Transverse colon (tissue), 4 donors: ENCODE measurements around the gene TRNT1.

ENCODE experiments used
- POLR2AphosphoS5 ChIP-seq, 3 donors: sonication (generic); formaldehyde crosslinking; IDR thresholded peaks; one replicate each; pipeline ENCODE4 v1.6.1; 2016; ENCODE audit warnings: antibody characterized with exemption in 3 of 3
- TF ChIP-seq, protein P1 (sequence below), 5 experiments: fragments of 200-600 bp in 3 of 5; fragments of 450-650 bp in 2 of 5; sonication (generic) in 3 of 5; IDR thresholded peaks; 1 replicate in 2 of 5; 2 replicates in 3 of 5; pipeline ENCODE4 v1.5.1; 2016 to 2017; ENCODE audit warnings: antibody characterized with exemption in 5 of 5, inconsistent platforms in 3 of 5, mild to moderate bottlenecking in 2 of 5, moderate library complexity in 1 of 5

DNA sequence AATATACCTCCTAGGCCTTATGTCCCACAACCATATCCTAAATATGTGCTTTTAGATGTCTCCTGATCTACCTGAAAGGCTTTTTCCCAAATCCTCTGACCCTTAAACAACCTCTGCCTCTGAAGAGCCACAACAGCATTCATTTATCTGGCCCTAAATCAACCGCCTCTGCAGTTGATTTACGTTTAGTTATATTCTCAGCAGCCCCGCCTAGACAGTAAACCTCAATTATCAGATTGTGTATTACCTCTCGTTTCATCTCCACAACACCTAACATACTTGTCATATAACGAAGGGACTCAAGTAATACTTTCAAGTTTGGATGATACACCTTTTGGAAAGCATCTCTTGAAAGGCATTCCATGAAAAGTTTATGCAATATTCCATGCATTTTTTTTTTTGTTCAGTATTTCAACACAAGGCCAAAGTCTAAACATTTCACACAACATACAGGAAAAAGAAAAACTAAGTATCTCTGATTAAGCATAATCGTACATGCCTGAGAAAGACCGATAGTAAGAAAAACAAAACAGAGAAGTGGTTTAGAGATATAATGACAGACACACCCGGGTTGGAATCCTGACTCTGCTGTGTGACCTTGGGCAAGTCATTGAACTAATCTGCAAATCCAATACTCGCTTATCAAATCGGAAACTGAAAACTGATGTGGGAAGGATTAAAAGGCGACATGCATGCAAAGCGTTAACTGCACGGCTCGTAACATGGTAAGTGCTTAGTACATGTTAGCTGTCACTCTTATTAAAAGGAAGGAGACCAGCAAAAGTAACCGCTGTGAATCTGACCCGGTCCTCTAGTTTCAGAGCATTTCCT is 52.0 kb downstream of the TRNT1 start:
- TF ChIP-seq, protein P1, sequence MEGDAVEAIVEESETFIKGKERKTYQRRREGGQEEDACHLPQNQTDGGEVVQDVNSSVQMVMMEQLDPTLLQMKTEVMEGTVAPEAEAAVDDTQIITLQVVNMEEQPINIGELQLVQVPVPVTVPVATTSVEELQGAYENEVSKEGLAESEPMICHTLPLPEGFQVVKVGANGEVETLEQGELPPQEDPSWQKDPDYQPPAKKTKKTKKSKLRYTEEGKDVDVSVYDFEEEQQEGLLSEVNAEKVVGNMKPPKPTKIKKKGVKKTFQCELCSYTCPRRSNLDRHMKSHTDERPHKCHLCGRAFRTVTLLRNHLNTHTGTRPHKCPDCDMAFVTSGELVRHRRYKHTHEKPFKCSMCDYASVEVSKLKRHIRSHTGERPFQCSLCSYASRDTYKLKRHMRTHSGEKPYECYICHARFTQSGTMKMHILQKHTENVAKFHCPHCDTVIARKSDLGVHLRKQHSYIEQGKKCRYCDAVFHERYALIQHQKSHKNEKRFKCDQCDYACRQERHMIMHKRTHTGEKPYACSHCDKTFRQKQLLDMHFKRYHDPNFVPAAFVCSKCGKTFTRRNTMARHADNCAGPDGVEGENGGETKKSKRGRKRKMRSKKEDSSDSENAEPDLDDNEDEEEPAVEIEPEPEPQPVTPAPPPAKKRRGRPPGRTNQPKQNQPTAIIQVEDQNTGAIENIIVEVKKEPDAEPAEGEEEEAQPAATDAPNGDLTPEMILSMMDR (IDR thresholded peaks at IDR 0.05) = no peak
- TF ChIP-seq POLR2AphosphoS5 (IDR thresholded peaks at IDR 0.05) = no peak
